Umbilical cord (tissue), 2 donors: ENCODE results near the gene ERF. TPM values are rescaled to one million over a fixed set of nuclear protein-coding genes. Genes with fewer than 3 reads are reported as not detected.

Source experiments
- DNase-seq: peaks from one replicate; pipeline ENCODE4 v3.0.0-alpha.2; 2015; ENCODE audit warnings: low spot score
- total RNA-seq: library from RNA; depleted of rRNA; stranded (reverse); fragments of >200 nt; gene quantifications from one replicate; pipeline ENCODE4 v1.2.3, GENCODE V29; 2014; ENCODE audit warnings: low replicate concordance; ENCODE audit not compliant: insufficient read depth

Gene ERF
- total RNA-seq, 1 donor from 2014 or later = 33.2 TPM

- DNase-seq = peak; percentile 28
These were observed 12.8 kb downstream of the ERF start for GRCh38 chr19:42242069-42242511.

- no peak for DNase-seq
These were observed 13.6 kb downstream of the ERF start for GRCh38 chr19:42241279-42241678.

- no peak for DNase-seq
These were observed 15.2 kb downstream of the ERF start for GRCh38 chr19:42239544-42240220.

- no peak for DNase-seq
These were observed 19.7 kb downstream of the ERF start for GRCh38 chr19:42235181-42235580.

- DNase-seq = no peak
These were observed 20.6 kb downstream of the ERF start for GRCh38 chr19:42234364-42234763.

GRCh38 chr19:42233678-42234292, 21.1 kb downstream of the ERF start:
- DNase-seq = no peak

GRCh38 chr19:42233106-42233505, 21.8 kb downstream of the ERF start:
- DNase-seq = no peak

GRCh38 chr19:42232435-42232834, 22.5 kb downstream of the ERF start:
- DNase-seq = no peak

- DNase-seq = no peak
These were observed 24.4 kb downstream of the ERF start for GRCh38 chr19:42230571-42230970.

GRCh38 chr19:42229855-42230351, 25.0 kb downstream of the ERF start:
- no peak for DNase-seq

- no peak for DNase-seq
These were observed 25.6 kb downstream of the ERF start for GRCh38 chr19:42229301-42229854.

GRCh38 chr19:42228641-42229040, 26.3 kb downstream of the ERF start:
- no peak for DNase-seq

GRCh38 chr19:42226886-42227285, 28.0 kb downstream of the ERF start:
- DNase-seq = no peak

- DNase-seq = no peak
These were observed 29.1 kb downstream of the ERF start for GRCh38 chr19:42225718-42226292.

- DNase-seq = no peak
These were observed 29.8 kb downstream of the ERF start for GRCh38 chr19:42224940-42225717.

GRCh38 chr19:42220751-42221097, 34.2 kb downstream of the ERF start:
- DNase-seq = no peak

GRCh38 chr19:42219812-42220750, 34.8 kb downstream of the ERF start, which contains the start of gene ZNF526:
TSS of gene ZNF526 (plus strand) at chr19:42220312. CDS start at chr19:42224404, 4,092 bp downstream.
- DNase-seq = peak; percentile 99

GRCh38 chr19:42217520-42218437, 37.1 kb downstream of the ERF start, which contains the start of gene DEDD2:
TSS of gene DEDD2 (minus strand) at chr19:42217677. CDS start at chr19:42217007, 670 bp downstream.
- DNase-seq = peak; percentile 97
